Measurements from ENCODE around the gene GALNT12. TPM values are rescaled to one million over a fixed set of nuclear protein-coding genes. Genes with fewer than 3 reads are reported as not detected.

The GALNT12 gene
- total and polyA plus RNA-seq, 2 donors (not counting 1 experiment from before 2014, with no cell fraction given) = 3.2 to 4.5 TPM

DNA sequence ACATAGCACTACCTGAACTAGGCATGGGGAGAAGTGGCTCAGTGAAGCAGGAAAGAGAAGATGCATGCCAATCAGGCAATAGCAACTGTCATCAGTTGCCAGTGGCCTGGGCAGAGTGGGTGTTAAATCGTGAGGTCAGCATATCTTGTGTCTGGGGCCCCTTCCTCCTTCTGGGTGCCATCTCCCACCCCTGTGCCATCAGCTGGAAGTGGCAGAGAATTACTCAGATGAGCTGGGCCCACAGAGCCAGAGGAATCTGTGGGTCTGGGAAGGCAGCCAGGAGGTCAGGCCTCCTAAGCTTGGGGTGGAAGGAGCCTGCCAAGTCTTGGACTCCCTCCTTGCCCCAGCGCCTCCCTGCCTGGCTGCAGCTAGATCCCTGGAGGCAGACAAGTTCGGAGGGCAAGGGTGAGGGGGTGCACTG, 66.5 kb downstream of the GALNT12 start:
- no peaks in the 10 kb centered on the region for H3K79me2 ChIP-seq (ENCODE audit: control insufficient read depth, insufficient read depth, low read length)
- TF ChIP-seq EZH2 (IDR thresholded peaks at IDR 0.05; ENCODE audit: borderline replicate concordance, insufficient read depth, low read depth, low read length, poor library complexity, severe bottlenecking) = no peak
- TF ChIP-seq, protein P1, sequence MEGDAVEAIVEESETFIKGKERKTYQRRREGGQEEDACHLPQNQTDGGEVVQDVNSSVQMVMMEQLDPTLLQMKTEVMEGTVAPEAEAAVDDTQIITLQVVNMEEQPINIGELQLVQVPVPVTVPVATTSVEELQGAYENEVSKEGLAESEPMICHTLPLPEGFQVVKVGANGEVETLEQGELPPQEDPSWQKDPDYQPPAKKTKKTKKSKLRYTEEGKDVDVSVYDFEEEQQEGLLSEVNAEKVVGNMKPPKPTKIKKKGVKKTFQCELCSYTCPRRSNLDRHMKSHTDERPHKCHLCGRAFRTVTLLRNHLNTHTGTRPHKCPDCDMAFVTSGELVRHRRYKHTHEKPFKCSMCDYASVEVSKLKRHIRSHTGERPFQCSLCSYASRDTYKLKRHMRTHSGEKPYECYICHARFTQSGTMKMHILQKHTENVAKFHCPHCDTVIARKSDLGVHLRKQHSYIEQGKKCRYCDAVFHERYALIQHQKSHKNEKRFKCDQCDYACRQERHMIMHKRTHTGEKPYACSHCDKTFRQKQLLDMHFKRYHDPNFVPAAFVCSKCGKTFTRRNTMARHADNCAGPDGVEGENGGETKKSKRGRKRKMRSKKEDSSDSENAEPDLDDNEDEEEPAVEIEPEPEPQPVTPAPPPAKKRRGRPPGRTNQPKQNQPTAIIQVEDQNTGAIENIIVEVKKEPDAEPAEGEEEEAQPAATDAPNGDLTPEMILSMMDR (IDR thresholded peaks at IDR 0.05) = no peak
- 57% methylated on average over 1 of the region's 3 CpGs for WGBS (ENCODE audit: insufficient coverage)
- no peak for ATAC-seq (ENCODE audit: low read depth)
- no peaks in the 10 kb centered on the region for H4K20me1 ChIP-seq (ENCODE audit: control insufficient read depth, insufficient read depth, low read length, poor library complexity, severe bottlenecking)
- no peaks in the 10 kb centered on the region for H3K9me3 Mint-ChIP-seq (ENCODE audit: insufficient read depth)
- no peak overlapping the region for H3K4me2 ChIP-seq (replicated peaks; ENCODE audit: low read depth, low read length, poor library complexity, severe bottlenecking)
- intact Hi-C loops (cut with micrococcal nuclease) = no loop called here
- no peak overlapping the region for H2AFZ ChIP-seq (ENCODE audit: insufficient read depth, low read depth, low read length, poor library complexity, severe bottlenecking)
- H3K27ac ChIP-seq (ENCODE audit: low read length in 2 of 2) = no peak overlapping the region
- H3K27me3 ChIP-seq (replicated peaks in 1 of 4; ENCODE audit: control extremely low read depth in 1 of 4, control insufficient read depth in 3 of 4, insufficient read depth in 4 of 4, low read length in 3 of 4) = no peaks in the 10 kb centered on the region
- H3K27me3 Mint-ChIP-seq = peaks cover 22% of the 10 kb centered on the region
- H3K9me3 ChIP-seq (ENCODE audit: control extremely low read depth in 1 of 3, control insufficient read depth in 2 of 3, insufficient read depth in 1 of 3, low read length in 2 of 3) = peaks cover 0 to 3% (median 0%) of the 10 kb centered on the region in 3 donors
- H3K4me1 ChIP-seq (ENCODE audit: control insufficient read depth in 2 of 2, insufficient read depth in 2 of 2, low read length in 2 of 2) = no peaks in the 10 kb centered on the region
- DNase-seq = no peak
- no peaks in the 10 kb centered on the region for H3K4me1 Mint-ChIP-seq
- POLR2A ChIA-PET = no interaction called here
- H3K9ac ChIP-seq (ENCODE audit: low read length) = no peak overlapping the region
- H3K4me3 ChIP-seq (ENCODE audit: control extremely low read depth in 1 of 5, extremely low read depth in 1 of 5, insufficient read depth in 1 of 5, low read depth in 2 of 5, low read length in 4 of 5) = no peak overlapping the region
- no peaks in the 10 kb centered on the region for H3K36me3 ChIP-seq (replicated peaks in 1 of 2; ENCODE audit: control extremely low read depth in 1 of 2, control insufficient read depth in 1 of 2, extremely low read depth in 1 of 2, insufficient read depth in 2 of 2, low read length in 1 of 2)
- no peak overlapping the region for H3K27ac Mint-ChIP-seq
- CTCF ChIA-PET = no interaction called here
- H3K4me3 Mint-ChIP-seq = no peak overlapping the region

DNA sequence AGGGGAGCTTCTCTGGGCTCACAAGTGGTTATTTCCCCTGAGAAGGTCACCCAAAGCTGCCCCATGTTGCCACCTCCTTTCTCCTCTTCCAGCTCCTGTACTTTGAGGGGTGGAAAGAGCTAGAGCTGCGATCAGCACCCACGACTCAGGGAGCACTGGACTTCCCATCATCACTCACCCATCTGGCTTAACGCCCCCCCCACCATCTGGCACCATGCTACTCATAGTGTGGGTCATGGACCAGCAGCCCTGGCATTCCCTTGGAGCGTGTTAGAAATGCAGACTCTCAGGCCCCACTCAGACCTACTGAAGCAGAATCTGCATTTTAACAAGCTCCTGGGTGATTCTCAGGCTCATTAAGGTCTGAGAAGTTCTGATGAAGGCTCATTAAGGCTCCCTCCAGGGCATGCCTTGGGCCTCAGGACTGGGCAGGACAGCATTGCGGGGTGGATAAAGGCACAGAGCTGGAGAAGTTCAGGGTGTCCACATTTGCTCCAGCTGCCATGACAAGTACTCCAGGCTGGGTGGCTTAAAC, 67.3 kb downstream of the GALNT12 start:
- ChIA-PET CTCF (no interaction called here), POLR2A (no interaction called here)
- Mint-ChIP-seq H3K27me3 (peaks cover 26% of the 10 kb centered on the region), H3K9me3 (ENCODE audit: insufficient read depth) (no peaks in the 10 kb centered on the region), H3K27ac (no peak overlapping the region), H3K4me3 (no peak overlapping the region), H3K4me1 (no peaks in the 10 kb centered on the region)
- Histone ChIP-seq H3K9me3 (ENCODE audit: control extremely low read depth in 1 of 3, control insufficient read depth in 2 of 3, insufficient read depth in 1 of 3, low read length in 2 of 3) (peaks cover 0 to 3% (median 0%) of the 10 kb centered on the region in 3 donors), H3K9ac (ENCODE audit: low read length) (no peak overlapping the region), H3K27ac (ENCODE audit: low read length in 2 of 2) (no peak overlapping the region), H3K4me3 (ENCODE audit: control extremely low read depth in 1 of 5, extremely low read depth in 1 of 5, insufficient read depth in 1 of 5, low read depth in 2 of 5, low read length in 4 of 5) (no peak overlapping the region), H3K4me1 (ENCODE audit: control insufficient read depth in 2 of 2, insufficient read depth in 2 of 2, low read length in 2 of 2) (no peaks in the 10 kb centered on the region), H3K79me2 (ENCODE audit: control insufficient read depth, insufficient read depth, low read length) (no peaks in the 10 kb centered on the region), H2AFZ (ENCODE audit: insufficient read depth, low read depth, low read length, poor library complexity, severe bottlenecking) (no peak overlapping the region), H3K4me2 (replicated peaks; ENCODE audit: low read depth, low read length, poor library complexity, severe bottlenecking) (no peak overlapping the region), H3K36me3 (replicated peaks in 1 of 2; ENCODE audit: control extremely low read depth in 1 of 2, control insufficient read depth in 1 of 2, extremely low read depth in 1 of 2, insufficient read depth in 2 of 2, low read length in 1 of 2) (no peaks in the 10 kb centered on the region), H4K20me1 (ENCODE audit: control insufficient read depth, insufficient read depth, low read length, poor library complexity, severe bottlenecking) (no peaks in the 10 kb centered on the region), H3K27me3 (replicated peaks in 1 of 4; ENCODE audit: control extremely low read depth in 1 of 4, control insufficient read depth in 3 of 4, insufficient read depth in 4 of 4, low read length in 3 of 4) (no peaks in the 10 kb centered on the region)
- intact Hi-C loops (cut with micrococcal nuclease) = no loop called here
- DNase-seq = no peak
- no peak for ATAC-seq (ENCODE audit: low read depth)
- WGBS (ENCODE audit: insufficient coverage) = 91% methylated on average over 3 of the region's 5 CpGs
- no peak for TF ChIP-seq EZH2 (IDR thresholded peaks at IDR 0.05; ENCODE audit: borderline replicate concordance, insufficient read depth, low read depth, low read length, poor library complexity, severe bottlenecking)
- TF ChIP-seq, protein P1 (IDR thresholded peaks at IDR 0.05) = no peak
